ENCODE results near the gene APRT. TPM values are rescaled to one million over a fixed set of nuclear protein-coding genes. Genes with fewer than 3 reads are reported as not detected.

The APRT gene
- polyA plus RNA-seq, 3 donors = 123 to 307 (median 233) TPM

DNA sequence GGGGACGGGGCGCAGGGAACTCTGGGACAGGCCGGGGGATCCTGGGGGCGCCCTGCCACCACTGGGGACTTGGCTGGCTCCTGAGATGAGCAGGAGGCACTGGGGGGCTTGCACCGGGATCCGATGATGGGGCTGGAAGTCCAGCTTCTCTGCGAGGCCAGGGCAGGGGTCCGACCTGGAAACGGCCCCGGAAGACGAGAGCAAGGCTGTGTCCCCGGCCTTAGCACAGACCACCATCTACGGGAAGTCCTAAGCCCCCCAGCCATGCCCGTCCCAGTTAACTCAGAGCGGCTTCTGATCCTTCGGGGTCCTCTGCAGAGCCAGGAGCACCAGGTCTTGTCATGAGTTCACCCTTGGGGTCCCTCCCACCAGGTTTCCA is 7.6 kb downstream of the APRT start:
- H3K4me2 ChIP-seq (replicated peaks; ENCODE audit: extremely low read depth, low read length, poor library complexity, severe bottlenecking) = peak overlapping the region; percentile 79
- TF ChIP-seq CTCF (IDR thresholded peaks at IDR 0.05) = no peak
- WGBS (ENCODE audit: insufficient coverage) = 3% methylated on average over 16 of the region's 16 CpGs
- H3K27ac ChIP-seq (ENCODE audit: low read depth in 1 of 2, low read length in 2 of 2) = no peak overlapping the region
- intact Hi-C loops (cut with micrococcal nuclease) = no loop called here
- Mint-ChIP-seq H3K36me3 (peaks cover 13 to 22% of the 10 kb centered on the region in 2 donors), H3K4me1 (peaks cover 33% of the 10 kb centered on the region), H3K27me3 (ENCODE audit: low read depth in 3 of 3) (no peaks in the 10 kb centered on the region), H3K4me3 (peak overlapping the region in 1 of 2 donors; percentile 30), H3K9me3 (peaks cover 0 to 5% (median 0%) of the 10 kb centered on the region in 7 donors), H3K27ac (no peak overlapping the region)
- H3K4me3 ChIP-seq (replicated peaks in 1 of 3; ENCODE audit: low read depth in 2 of 3, low read length in 3 of 3) = peak overlapping the region in 1 of 3 experiments; percentile 76
- no peak for DNase-seq
- H3K9ac ChIP-seq (ENCODE audit: insufficient read depth, low read length, poor library complexity, severe bottlenecking) = no peak overlapping the region
- peaks cover 44 to 56% of the 10 kb centered on the region in 2 donors for H3K4me1 ChIP-seq (ENCODE audit: control insufficient read depth in 1 of 2, insufficient read depth in 2 of 2, low read length in 2 of 2)
- H3K9me3 ChIP-seq (replicated peaks in 1 of 2; ENCODE audit: control insufficient read depth in 1 of 2, insufficient read depth in 1 of 2, low read length in 2 of 2) = no peaks in the 10 kb centered on the region
- peaks cover 67% of the 10 kb centered on the region for H3K79me2 ChIP-seq (ENCODE audit: insufficient read depth, low read length)
- peaks cover 9 to 18% of the 10 kb centered on the region in 2 donors for H3K36me3 ChIP-seq (replicated peaks in 1 of 2; ENCODE audit: control insufficient read depth in 1 of 2, insufficient read depth in 2 of 2, low read length in 2 of 2)
- no peaks in the 10 kb centered on the region for H3K27me3 ChIP-seq (ENCODE audit: control insufficient read depth in 2 of 2, insufficient read depth in 2 of 2, low read length in 2 of 2)
- H4K20me1 ChIP-seq (ENCODE audit: insufficient read depth, low read length) = peaks cover 18% of the 10 kb centered on the region
- H2AFZ ChIP-seq (ENCODE audit: insufficient read depth, low read depth, low read length, poor library complexity, severe bottlenecking) = no peak overlapping the region

GRCh38 chr16:88803264-88803987 is 8.3 kb downstream of the APRT start, which contains the start of gene CDT1:
Gene CDT1, plus strand, starts transcription at chr16:88803789. Its CDS starts 43 bp downstream, at chr16:88803832.
- Histone ChIP-seq H3K4me1 (ENCODE audit: control insufficient read depth in 1 of 2, insufficient read depth in 2 of 2, low read length in 2 of 2) (peaks cover 44 to 56% of the 10 kb centered on the region in 2 donors), H3K4me3 (replicated peaks in 1 of 3; ENCODE audit: low read depth in 2 of 3, low read length in 3 of 3) (peak within 1 kb of the TSS; percentile 35 to 76 (median 47)), H3K4me2 (replicated peaks; ENCODE audit: extremely low read depth, low read length, poor library complexity, severe bottlenecking) (peak within 1 kb of the TSS; percentile 79), H4K20me1 (ENCODE audit: insufficient read depth, low read length) (peaks cover 14% of the 10 kb centered on the region), H3K9ac (ENCODE audit: insufficient read depth, low read length, poor library complexity, severe bottlenecking) (peak within 1 kb of the TSS; percentile 62), H3K27ac (ENCODE audit: low read depth in 1 of 2, low read length in 2 of 2) (peak within 1 kb of the TSS; percentile 30 to 55), H3K36me3 (replicated peaks in 1 of 2; ENCODE audit: control insufficient read depth in 1 of 2, insufficient read depth in 2 of 2, low read length in 2 of 2) (peaks cover 5 to 11% of the 10 kb centered on the region in 2 donors), H3K79me2 (ENCODE audit: insufficient read depth, low read length) (peaks cover 66% of the 10 kb centered on the region), H2AFZ (ENCODE audit: insufficient read depth, low read depth, low read length, poor library complexity, severe bottlenecking) (peak within 1 kb of the TSS; percentile 73), H3K27me3 (ENCODE audit: control insufficient read depth in 2 of 2, insufficient read depth in 2 of 2, low read length in 2 of 2) (no peaks in the 10 kb centered on the region), H3K9me3 (replicated peaks in 1 of 2; ENCODE audit: control insufficient read depth in 1 of 2, insufficient read depth in 1 of 2, low read length in 2 of 2) (no peaks in the 10 kb centered on the region)
- Mint-ChIP-seq H3K4me3 (peak within 1 kb of the TSS; percentile 72 to 80), H3K27ac (peak within 1 kb of the TSS; percentile 54 to 89 (median 85)), H3K9me3 (peaks cover 0 to 5% (median 0%) of the 10 kb centered on the region in 7 donors), H3K36me3 (peaks cover 7 to 15% of the 10 kb centered on the region in 2 donors), H3K4me1 (peaks cover 32% of the 10 kb centered on the region), H3K27me3 (ENCODE audit: low read depth in 3 of 3) (no peaks in the 10 kb centered on the region)
- intact Hi-C loops (cut with micrococcal nuclease) = loop anchor here in 1 of 2 donors (1.0 kb wide), 1 partner anchor 9 kb away; no protein-coding TSS in a partner anchor
- no peak for TF ChIP-seq CTCF (IDR thresholded peaks at IDR 0.05)
- WGBS (ENCODE audit: insufficient coverage) = under 1% methylated on average over 85 of the region's 98 CpGs
- DNase-seq = peak; percentile 77 to 87 (median 83)
